Measurements from ENCODE around the gene GNB1L.

GNB1L gene

GRCh38 chr22:19875531-19876313 lies 21.0 kb upstream of the GNB1L start:
- DNase-seq, result no peak

DNA sequence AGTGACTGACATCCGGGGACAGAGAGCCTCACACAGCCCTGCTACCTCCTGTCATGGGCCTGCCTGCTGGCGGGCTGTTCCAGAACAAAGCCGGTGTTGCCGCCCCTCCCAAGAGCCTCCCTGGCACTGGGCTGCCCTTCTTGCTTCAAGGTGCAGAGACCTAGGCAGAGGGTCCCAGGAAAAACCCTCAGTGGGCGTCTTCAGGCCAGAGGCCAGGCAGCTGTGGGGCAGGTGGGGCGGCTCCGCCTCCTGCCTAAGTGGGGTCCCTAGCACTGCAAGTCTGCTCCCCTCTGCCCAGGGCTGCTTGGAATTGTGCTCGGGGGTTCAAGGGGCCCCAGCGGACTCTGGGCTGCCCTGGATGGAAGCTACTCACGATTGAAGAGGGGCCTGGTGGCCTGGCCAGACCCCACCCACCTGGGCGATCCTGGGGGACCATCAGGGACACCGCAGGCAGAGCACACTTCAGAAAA lies 20.4 kb upstream of the GNB1L start:
- DNase-seq, result no peak

DNA sequence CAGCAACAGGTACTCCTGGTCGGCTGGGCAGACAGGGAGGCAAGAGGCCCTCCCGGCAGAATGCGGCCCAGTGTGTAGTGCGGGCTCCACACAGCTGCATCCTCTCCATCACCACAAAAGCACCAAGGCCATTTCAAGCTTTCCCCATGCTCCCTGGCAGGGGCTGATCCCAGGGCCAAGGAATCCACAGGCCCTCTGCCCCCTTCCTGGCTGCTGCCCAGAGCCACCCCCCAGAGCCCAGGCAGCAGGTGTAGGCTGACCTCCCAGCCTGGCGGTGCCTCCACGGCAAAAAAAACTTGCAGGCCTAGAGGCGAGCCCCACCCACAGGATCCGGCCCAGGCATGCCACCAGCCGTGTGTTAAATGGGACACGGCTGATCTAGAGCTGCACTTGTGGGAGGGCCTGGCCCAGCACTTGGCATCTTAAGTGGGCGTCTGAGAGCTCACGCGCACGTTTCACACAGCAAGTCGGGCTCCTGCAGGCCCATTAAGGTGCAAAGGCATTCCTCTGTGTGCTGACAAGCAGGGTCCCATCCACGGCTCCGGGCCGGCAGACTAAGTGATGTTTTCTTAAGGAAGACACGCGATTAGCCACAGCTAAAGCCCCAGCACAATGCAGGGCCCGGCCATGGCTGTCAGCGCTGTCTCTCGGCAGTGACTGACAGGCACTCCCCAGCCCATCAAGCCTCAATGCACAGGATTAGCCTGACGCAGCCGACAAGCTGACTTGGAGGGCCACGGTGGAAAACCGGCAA lies 19.8 kb upstream of the GNB1L start:
- peak; percentile 36 for DNase-seq

- no peak for DNase-seq
These were observed 19.3 kb upstream of the GNB1L start for GRCh38 chr22:19873960-19874306.

GRCh38 chr22:19873138-19873959 lies 18.7 kb upstream of the GNB1L start:
- no peak for DNase-seq

DNA sequence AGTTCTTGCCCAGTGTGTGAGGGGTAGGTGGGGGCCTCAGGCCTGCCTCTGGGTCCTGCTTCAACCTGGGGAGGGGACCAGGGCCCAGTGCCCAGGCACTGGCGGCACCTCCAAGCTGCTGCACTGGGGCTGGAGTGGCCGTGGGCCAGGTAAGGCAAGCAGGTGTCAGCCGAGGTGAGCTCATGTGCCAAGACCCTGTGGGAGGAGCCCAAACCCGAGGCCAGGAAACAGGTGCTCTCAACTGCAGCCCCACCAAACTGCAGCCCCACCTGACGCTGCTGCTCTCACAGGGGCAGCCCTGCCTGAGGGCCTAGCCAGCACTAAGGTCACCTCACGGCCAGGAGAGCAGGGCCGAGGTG lies 18.1 kb upstream of the GNB1L start:
- DNase-seq, result no peak

DNA sequence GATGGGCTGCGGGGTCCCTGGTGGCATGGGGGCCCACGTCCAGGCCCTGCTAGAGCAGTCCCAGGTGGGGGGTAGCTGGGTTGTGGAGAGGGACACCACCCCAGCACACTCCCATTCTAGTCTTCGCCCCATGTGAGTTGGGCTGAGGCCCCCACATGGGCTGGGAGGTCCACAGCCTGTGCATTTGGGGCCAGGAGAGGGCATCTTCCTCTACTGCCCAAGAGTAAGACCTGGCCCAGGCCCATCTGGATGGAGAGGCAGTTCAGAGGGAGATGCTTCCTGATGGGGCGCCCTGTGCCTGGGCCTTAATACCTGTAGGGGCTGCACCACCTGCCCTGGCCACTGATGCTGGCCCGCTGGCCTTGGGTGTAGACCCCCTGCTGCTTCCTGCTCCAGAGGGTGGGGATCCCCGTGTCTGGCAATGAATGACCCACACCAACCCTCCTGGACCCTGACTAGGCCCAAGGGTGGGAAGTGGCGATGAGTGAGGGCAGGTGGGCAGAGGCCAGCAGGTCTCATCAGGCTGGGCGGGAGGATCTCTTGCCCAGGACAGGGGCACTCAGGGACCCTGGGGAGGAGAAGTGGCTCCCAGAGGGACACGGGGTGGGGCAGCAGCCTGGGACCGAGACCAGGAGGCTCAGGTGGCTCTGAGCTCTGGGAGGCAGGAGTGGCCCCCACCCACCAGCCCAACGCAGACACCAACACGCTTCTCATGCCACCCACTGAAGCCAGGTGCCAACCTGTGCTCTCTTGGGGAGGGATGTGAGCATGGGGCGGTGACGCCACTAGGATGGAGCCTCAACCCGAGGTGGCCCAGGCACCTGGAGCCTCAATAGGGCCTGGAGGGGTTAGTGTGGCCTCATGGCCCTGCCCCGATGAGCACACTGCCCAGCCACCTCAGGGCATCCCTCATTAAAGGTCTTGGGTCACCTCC lies 17.4 kb upstream of the GNB1L start:
- DNase-seq, result no peak

DNA sequence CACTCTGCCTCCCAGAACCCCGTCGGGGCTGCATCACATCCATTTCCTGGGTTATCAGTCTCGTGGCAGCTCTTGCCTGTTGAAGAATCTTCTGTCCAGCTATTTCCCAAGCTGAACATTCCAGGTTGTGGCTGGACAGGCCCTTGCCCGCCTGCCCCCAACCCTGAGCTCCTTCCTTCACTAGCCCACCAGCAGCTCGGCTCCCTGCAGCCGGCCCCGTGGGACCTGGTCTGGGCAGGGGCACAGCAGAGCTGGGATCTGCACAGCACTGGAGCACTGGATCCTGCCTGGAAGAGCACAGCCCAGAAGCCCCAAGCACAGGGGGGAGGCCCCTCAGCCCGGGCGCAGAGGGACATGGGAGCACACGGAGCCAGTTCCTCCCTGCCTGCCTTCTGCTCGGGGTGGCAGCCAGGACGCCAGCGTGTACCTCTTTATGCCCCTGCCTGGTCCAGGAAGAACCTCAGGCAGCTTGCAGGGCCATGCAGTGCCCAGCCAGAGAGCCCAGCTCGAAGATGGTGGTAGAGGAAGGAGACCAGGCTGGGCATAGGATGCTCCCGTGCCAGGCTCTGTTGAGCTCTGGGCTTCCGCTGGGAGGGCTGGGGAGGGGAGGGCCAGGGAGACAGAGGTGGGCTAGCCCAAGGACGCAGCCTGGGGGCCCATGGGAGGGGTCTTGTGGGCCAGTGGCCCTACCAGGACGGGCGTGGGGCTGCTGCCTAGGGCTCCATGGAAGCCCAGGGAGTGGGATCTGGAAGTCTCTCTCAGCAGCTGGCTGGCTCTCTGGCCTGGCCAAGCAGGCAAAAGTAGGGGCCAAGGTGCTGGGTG lies 16.6 kb upstream of the GNB1L start:
- DNase-seq, result no peak

- no peak for DNase-seq
These were observed 15.7 kb upstream of the GNB1L start for GRCh38 chr22:19870153-19871022.

- no peak for DNase-seq
These were observed 15.0 kb upstream of the GNB1L start for GRCh38 chr22:19869497-19870152.

DNA sequence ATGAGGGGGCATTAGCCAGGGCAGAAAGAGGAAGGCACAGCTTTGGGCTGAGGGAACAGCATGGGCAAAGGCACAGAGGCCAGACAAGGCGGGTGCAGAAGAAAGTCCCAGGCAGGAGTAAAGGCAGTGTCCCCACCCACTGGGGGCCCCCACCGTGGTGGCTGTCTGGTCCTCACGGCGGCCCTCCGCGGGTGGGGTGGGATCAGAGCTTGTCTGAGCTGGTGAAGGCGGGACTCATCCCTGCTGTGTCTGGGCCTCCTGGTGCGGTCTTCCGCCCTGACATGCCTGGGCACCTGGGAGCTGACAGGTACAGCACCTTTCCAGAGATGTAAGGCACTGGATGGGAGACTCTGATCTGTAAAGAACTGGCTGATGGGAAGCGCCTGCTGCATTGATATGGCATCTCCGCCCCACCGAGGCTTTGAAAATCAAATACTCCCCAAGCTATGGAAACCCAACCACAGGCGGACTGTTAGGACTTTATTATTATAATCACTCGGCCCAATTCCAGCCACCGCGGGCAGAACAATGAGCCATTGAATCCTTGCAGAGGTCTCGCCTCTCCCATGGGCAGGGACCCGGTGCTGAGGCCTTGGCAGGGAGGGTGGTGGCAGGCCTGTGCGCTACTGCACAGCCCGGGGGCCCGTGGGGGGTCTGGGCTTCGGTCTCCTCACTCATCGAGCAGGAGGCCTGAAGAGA lies 14.2 kb upstream of the GNB1L start:
- no peak for DNase-seq

DNA sequence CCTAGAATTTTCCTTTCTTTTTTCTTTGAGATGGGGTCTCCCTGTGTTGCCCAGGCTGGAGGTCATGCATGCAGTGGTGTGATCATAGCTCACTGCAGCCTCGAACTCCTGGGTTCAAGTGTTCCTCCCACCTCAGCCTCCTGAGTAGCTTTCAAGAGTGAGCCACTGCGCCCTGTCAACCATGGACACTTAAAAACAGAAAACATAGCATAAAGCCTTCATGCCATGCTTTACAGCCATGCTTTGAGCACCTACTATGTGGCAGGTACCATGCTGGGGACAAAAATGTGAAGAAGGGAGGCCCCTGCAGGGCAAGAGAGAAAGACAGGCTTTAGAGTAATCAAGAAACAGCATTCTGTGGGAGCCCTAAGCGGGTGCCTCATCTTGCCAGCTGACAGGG lies 13.7 kb upstream of the GNB1L start:
- no peak for DNase-seq

- no peak for DNase-seq
These were observed 12.9 kb upstream of the GNB1L start for GRCh38 chr22:19867617-19868016.

DNA sequence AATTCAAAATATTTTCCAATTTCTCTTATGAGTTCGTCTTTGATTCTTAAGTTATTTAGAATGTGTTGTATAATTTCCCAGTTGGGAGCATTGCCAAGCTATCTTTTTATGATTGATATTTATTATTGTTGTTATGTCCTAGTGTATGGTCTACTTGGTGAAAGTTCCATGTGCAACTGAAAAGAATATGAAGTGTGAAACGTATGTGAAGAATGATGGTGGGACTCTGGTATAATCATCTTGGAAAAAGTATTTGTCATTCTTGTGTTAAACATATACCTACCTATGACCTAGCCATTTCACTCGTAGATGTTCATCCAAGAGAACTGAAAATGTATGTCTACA lies 12.0 kb upstream of the GNB1L start:
- DNase-seq, result no peak

DNA sequence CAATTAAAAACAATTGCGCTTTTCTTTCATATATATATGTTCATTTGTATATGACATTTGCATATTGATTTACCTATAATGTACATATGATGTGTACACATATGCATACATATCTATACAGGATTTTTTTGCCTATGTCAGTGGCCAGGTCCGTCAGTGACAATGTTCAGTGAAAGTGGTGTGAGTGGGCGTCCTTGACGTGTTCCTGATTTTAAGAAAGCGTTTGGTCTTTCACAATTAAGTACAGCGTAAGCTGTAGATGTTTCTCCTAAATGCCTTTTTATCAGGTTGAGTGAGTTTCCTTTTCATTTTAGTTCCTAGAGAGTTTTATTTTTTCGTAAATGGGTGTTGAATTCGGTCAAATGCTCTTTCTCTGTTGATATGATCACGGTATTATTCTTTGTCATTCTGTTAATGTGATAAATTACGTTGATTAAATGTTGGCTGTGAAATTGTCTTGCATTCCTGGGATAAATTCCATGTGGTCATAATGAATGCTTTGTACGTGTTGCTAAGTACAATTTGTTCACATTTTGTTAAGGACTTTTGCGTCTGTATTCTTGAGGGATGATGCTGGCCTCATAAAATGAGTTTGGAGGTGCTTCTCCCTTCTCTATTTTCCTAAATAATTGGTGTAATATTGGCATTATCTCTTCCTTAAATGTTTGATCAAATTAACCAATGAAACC lies 10.6 kb upstream of the GNB1L start:
- DNase-seq, result no peak

GRCh38 chr22:19864538-19865106 lies 9.9 kb upstream of the GNB1L start:
- DNase-seq, result no peak

GRCh38 chr22:19863571-19863970 lies 8.9 kb upstream of the GNB1L start:
- DNase-seq, result no peak

- no peak for DNase-seq
These were observed 8.1 kb upstream of the GNB1L start for GRCh38 chr22:19862619-19863246.
